Central memory CD4-positive, alpha-beta T cell (primary cell): Measurements from ENCODE around the gene CLPTM1L.

Source experiments
- DNase-seq: peaks from one replicate; pipeline ENCODE4 v3.0.0; 2022
- total RNA-seq, 3 experiments: gene quantifications; one replicate each; lab custom pipeline; 2026; lab: John Stamatoyannopoulos, UW

The CLPTM1L gene
- total RNA-seq = 69.5 to 189 (median 102) reads per million in 3 experiments

GRCh38 chr5:1344975-1345838 is at the start of gene CLPTM1L:
Gene CLPTM1L, minus strand, starts transcription at chr5:1345099. Its CDS starts 258 bp downstream, at chr5:1344841.
- DNase-seq = peak; percentile 89

GRCh38 chr5:1393571-1394501 is 48.9 kb upstream of the CLPTM1L start:
- no peak for DNase-seq

- no peak for DNase-seq
Measured at GRCh38 chr5:1392801-1393565, 48.1 kb upstream of the CLPTM1L start.

- no peak for DNase-seq
Measured at GRCh38 chr5:1392261-1392660, 47.4 kb upstream of the CLPTM1L start.

GRCh38 chr5:1391691-1392090 is 46.8 kb upstream of the CLPTM1L start:
- no peak for DNase-seq

- no peak for DNase-seq
Measured at GRCh38 chr5:1390861-1391600, 46.1 kb upstream of the CLPTM1L start.

GRCh38 chr5:1390333-1390732 is 45.4 kb upstream of the CLPTM1L start:
- DNase-seq = no peak

GRCh38 chr5:1388383-1388967 is 43.6 kb upstream of the CLPTM1L start:
- no peak for DNase-seq

- no peak for DNase-seq
Measured at GRCh38 chr5:1387876-1388275, 43.0 kb upstream of the CLPTM1L start.

GRCh38 chr5:1387059-1387755 is 42.3 kb upstream of the CLPTM1L start:
- no peak for DNase-seq

GRCh38 chr5:1386274-1386717 is 41.4 kb upstream of the CLPTM1L start:
- DNase-seq = peak; percentile 83

GRCh38 chr5:1385395-1386273 is 40.7 kb upstream of the CLPTM1L start:
- DNase-seq = peak; percentile 74

- DNase-seq = no peak
Measured at GRCh38 chr5:1384521-1384920, 39.6 kb upstream of the CLPTM1L start.

- DNase-seq = no peak
Measured at GRCh38 chr5:1383886-1384401, 39.0 kb upstream of the CLPTM1L start.

GRCh38 chr5:1383344-1383743 is 38.4 kb upstream of the CLPTM1L start:
- no peak for DNase-seq

GRCh38 chr5:1382248-1382700 is 37.4 kb upstream of the CLPTM1L start:
- no peak for DNase-seq

GRCh38 chr5:1381370-1382247 is 36.7 kb upstream of the CLPTM1L start:
- no peak for DNase-seq

- no peak for DNase-seq
Measured at GRCh38 chr5:1380910-1381309, 36.0 kb upstream of the CLPTM1L start.
